Skeletal muscle tissue (tissue), 4 donors: Measurements from ENCODE around the gene SFT2D1. TPM values are rescaled to one million over a fixed set of nuclear protein-coding genes. Genes with fewer than 3 reads are reported as not detected.

ENCODE experiments used
- H3K27ac ChIP-seq: one replicate; pipeline ENCODE4 v1.7.0; 2013; ENCODE audit warnings: mild to moderate bottlenecking, low read depth, low read length, inconsistent platforms
- H3K27me3 ChIP-seq, 3 donors: one replicate each; pipeline ENCODE4 v1.7.0; 2013; ENCODE audit warnings: low read length in 3 of 3; ENCODE audit not compliant: control insufficient read depth in 3 of 3, insufficient read depth in 3 of 3
- H3K36me3 ChIP-seq, 3 donors: one replicate each; pipeline ENCODE4 v1.7.0; 2013; ENCODE audit warnings: low read length in 3 of 3; ENCODE audit not compliant: control insufficient read depth in 3 of 3, insufficient read depth in 3 of 3
- H3K4me1 ChIP-seq, 3 donors: one replicate each; pipeline ENCODE4 v1.7.0; 2013; ENCODE audit warnings: low read length in 3 of 3, mild to moderate bottlenecking in 3 of 3; ENCODE audit not compliant: control insufficient read depth in 3 of 3, insufficient read depth in 3 of 3
- H3K4me3 ChIP-seq, 3 donors: one replicate each; pipeline ENCODE4 v1.7.0; 2013; ENCODE audit warnings: low read length in 3 of 3
- H3K9ac ChIP-seq, 3 donors: one replicate each; pipeline ENCODE4 v1.7.0; 2013; ENCODE audit warnings: low read length in 3 of 3, mild to moderate bottlenecking in 3 of 3, moderate library complexity in 2 of 3, low read depth in 1 of 3
- H3K9me3 ChIP-seq, 3 donors: one replicate each; pipeline ENCODE4 v1.7.0; 2013; ENCODE audit warnings: low read length in 3 of 3; ENCODE audit not compliant: control insufficient read depth in 3 of 3
- total RNA-seq: library from RNA; depleted of rRNA; stranded (reverse); fragments of >200 nt; gene quantifications from one replicate; pipeline ENCODE4 v1.2.3, GENCODE V29; 2014
- donor health status: Osteomylitis.

Gene SFT2D1
- total RNA-seq, 1 donor from 2014 or later = 20.9 TPM

- no peaks in the 10 kb centered on the region for H3K9me3 ChIP-seq
- H3K27me3 ChIP-seq = peaks cover 11 to 25% (median 14%) of the 10 kb centered on the region in 3 donors
- H3K4me3 ChIP-seq = no peak overlapping the region
- H3K36me3 ChIP-seq = no peaks in the 10 kb centered on the region
- no peak overlapping the region for H3K9ac ChIP-seq
- H3K4me1 ChIP-seq = peaks cover 0 to 8% (median 2%) of the 10 kb centered on the region in 3 donors
- no peak overlapping the region for H3K27ac ChIP-seq
These were observed 63.0 kb downstream of the SFT2D1 start for GRCh38 chr6:166279393-166279679.

DNA sequence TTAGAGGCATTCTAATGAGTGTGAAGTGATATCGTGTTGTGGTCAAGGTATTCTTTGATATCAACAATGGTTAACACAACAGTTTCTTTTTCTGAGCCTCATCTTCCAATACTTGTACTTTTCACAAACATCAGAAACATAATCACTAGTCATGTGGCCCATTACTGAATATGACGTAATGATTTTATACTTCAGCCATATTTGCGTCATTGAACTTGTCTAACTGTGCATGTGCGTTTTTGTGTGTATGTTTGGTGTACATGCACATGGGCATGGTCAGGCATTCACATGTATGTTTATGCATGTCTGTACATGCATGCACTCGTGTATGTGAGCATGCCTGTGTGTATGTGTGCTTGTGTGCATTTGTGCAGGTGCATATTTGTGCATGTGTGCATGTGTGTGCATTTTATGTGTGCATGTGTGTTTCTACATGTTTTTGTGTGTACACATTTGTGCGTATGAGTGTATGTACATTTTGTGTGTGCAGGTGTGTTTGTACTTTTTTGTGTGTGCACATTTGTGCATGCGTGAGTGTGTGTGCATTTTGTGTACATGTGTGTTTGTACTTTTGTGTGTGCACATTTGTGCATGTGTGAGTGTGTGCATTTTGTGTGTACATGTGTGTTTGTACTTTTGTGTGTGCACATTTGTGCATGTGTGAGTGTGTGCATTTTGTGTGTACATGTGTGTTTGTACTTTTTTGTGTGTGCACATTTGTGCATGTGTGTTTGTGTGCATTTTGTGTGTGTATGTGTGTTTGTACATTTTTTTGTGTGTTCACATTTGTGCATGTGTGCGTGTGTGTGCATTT is 63.6 kb downstream of the SFT2D1 start:
- Histone ChIP-seq H3K36me3 (no peaks in the 10 kb centered on the region), H3K27me3 (peaks cover 6 to 19% (median 8%) of the 10 kb centered on the region in 3 donors), H3K4me1 (peaks cover 0 to 8% (median 2%) of the 10 kb centered on the region in 3 donors), H3K9me3 (no peaks in the 10 kb centered on the region), H3K9ac (no peak overlapping the region), H3K4me3 (no peak overlapping the region), H3K27ac (no peak overlapping the region)

DNA sequence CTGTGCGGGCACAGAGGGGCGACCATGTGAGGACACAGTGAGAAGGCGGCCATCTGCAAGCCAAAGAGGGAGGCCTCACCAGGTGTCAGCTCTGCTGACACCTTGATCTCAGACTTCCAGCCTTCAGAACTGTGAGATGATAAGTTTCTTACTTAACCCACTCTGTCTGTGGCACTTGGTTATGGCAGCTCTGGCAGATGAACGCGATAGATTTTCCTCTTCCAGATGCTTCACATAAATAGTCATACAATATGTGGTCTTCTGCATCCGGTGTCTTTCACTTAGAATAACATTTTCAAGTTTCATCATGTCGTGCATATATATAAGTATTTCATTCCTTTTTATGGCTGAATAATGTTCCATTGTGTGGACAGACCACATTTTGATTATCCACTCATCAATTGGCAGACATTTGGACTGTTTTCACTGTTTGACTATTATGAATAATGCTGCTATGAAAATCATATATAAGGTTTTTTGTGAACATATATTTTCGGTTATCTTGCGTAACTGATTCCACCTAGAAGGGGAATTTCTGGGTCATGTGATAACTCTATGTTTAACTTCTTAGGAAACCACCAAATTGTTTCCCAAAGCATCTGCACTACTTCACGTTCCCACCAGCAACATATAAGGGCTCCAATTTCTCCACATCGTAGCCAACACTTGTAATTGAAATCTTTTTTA is 64.3 kb downstream of the SFT2D1 start:
- Histone ChIP-seq H3K27me3 (peaks cover 3 to 15% (median 5%) of the 10 kb centered on the region in 3 donors), H3K36me3 (no peaks in the 10 kb centered on the region), H3K4me3 (no peak overlapping the region), H3K9me3 (no peaks in the 10 kb centered on the region), H3K4me1 (peaks cover 0 to 8% (median 2%) of the 10 kb centered on the region in 3 donors), H3K9ac (no peak overlapping the region), H3K27ac (no peak overlapping the region)

DNA sequence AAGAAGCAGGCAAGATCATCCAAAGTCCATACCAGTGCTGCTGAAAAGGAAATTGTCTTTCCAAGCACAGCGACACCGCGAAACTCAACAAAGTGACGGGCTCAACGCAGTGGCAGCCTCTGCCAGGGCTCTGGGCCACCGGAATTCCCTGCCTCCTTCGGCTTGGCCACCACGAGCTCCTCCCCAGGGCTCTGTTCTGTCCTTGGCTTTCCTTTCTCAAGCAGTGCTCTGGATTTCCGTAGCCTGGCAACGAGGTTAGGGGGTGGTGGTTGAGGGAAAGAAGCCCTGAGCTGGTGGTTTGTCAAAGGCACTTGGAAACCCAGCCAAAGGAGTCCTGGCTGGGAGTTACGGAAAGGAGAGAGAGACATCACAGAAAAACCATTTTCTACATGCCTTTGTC is 65.3 kb downstream of the SFT2D1 start:
- peak overlapping the region in 1 of 3 donors; percentile 24 for H3K9ac ChIP-seq
- H3K27ac ChIP-seq = no peak overlapping the region
- H3K9me3 ChIP-seq = no peaks in the 10 kb centered on the region
- H3K4me3 ChIP-seq = no peak overlapping the region
- H3K36me3 ChIP-seq = no peaks in the 10 kb centered on the region
- H3K27me3 ChIP-seq = peaks cover 0 to 10% (median 3%) of the 10 kb centered on the region in 3 donors
- H3K4me1 ChIP-seq = peaks cover 0 to 8% (median 2%) of the 10 kb centered on the region in 3 donors

- Histone ChIP-seq H3K9me3 (no peaks in the 10 kb centered on the region), H3K27me3 (peaks cover 0 to 3% (median 0%) of the 10 kb centered on the region in 3 donors), H3K9ac (no peak overlapping the region), H3K27ac (no peak overlapping the region), H3K4me3 (no peak overlapping the region), H3K4me1 (peaks cover 0 to 8% (median 2%) of the 10 kb centered on the region in 3 donors), H3K36me3 (no peaks in the 10 kb centered on the region)
These were observed 66.6 kb downstream of the SFT2D1 start for GRCh38 chr6:166275714-166276166.

GRCh38 chr6:166274739-166275370 is 67.5 kb downstream of the SFT2D1 start:
- Histone ChIP-seq H3K27ac (no peak overlapping the region), H3K27me3 (peaks cover 0 to 6% (median 0%) of the 10 kb centered on the region in 3 donors), H3K9ac (no peak overlapping the region), H3K36me3 (no peaks in the 10 kb centered on the region), H3K9me3 (no peaks in the 10 kb centered on the region), H3K4me3 (no peak overlapping the region), H3K4me1 (peaks cover 0 to 8% (median 2%) of the 10 kb centered on the region in 3 donors)

- Histone ChIP-seq H3K36me3 (no peaks in the 10 kb centered on the region), H3K9ac (no peak overlapping the region), H3K4me1 (peaks cover 0 to 8% (median 2%) of the 10 kb centered on the region in 3 donors), H3K9me3 (no peaks in the 10 kb centered on the region), H3K27ac (no peak overlapping the region), H3K4me3 (no peak overlapping the region), H3K27me3 (peaks cover 0 to 9% (median under 1%) of the 10 kb centered on the region in 3 donors)
These were observed 68.2 kb downstream of the SFT2D1 start for GRCh38 chr6:166274163-166274562.

GRCh38 chr6:166271376-166271765 is 71.0 kb downstream of the SFT2D1 start:
- H3K36me3 ChIP-seq = no peaks in the 10 kb centered on the region

DNA sequence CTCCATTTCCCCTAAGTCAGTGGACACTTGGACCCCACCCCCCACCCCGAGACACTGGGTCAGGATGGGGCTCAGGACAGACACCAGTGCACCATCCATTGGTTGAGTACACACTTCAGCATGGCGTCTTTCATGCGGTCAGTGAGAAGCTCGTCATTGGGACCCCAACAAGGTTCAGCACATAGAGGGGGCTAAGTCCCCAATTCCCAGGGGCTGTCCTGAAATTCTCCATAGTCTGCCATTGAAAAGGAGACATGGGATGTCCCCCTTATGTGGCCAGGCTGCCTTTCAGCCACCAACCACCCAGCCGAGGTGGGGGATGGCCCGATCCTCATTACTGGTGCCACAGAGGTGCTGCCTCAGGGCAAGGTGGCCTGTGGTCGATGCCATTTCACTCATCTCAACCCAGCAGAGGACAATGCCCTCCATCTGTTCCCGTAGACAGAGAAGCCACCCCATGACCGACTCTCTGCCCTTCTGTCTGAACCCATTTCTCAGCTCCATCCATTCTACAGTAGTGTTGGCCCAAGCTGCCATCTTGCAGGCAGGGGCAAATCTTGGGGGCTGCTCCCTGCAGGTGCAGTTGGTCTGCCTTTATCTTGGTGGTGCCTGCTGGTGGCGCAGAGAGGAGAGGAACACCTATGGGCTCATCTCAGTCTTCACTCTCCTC is 71.5 kb downstream of the SFT2D1 start:
- peaks cover 4 to 19% (median 13%) of the 10 kb centered on the region in 3 donors for H3K27me3 ChIP-seq
- H3K36me3 ChIP-seq = no peaks in the 10 kb centered on the region
- no peaks in the 10 kb centered on the region for H3K9me3 ChIP-seq

More at GRCh38 chr6:166271376-166271765, 71.0 kb downstream of the SFT2D1 start:
- no peak overlapping the region for H3K9ac ChIP-seq
- H3K4me3 ChIP-seq = no peak overlapping the region
- peaks cover 4 to 19% (median 13%) of the 10 kb centered on the region in 3 donors for H3K27me3 ChIP-seq
- H3K9me3 ChIP-seq = no peaks in the 10 kb centered on the region
- H3K27ac ChIP-seq = no peak overlapping the region
- peaks cover 0 to 3% (median 0%) of the 10 kb centered on the region in 3 donors for H3K4me1 ChIP-seq

More for the DNA sequence above, 71.5 kb downstream of the SFT2D1 start:
- peaks cover 0 to under 1% (median 0%) of the 10 kb centered on the region in 3 donors for H3K4me1 ChIP-seq
- no peak overlapping the region for H3K9ac ChIP-seq
- no peak overlapping the region for H3K4me3 ChIP-seq
- no peak overlapping the region for H3K27ac ChIP-seq
